MV-4-11 (cell line): ENCODE results near the gene EXOC1.
"Not testable (repeated sequence)": the region's sequence is repeated elsewhere in the genome, so short reads cannot be mapped to it uniquely, and the experiment has no call there.

Experiments used
- DNase-seq: peaks from one replicate; lab custom pipeline; 2025; lab: John Stamatoyannopoulos, UW

Gene EXOC1, protein sequence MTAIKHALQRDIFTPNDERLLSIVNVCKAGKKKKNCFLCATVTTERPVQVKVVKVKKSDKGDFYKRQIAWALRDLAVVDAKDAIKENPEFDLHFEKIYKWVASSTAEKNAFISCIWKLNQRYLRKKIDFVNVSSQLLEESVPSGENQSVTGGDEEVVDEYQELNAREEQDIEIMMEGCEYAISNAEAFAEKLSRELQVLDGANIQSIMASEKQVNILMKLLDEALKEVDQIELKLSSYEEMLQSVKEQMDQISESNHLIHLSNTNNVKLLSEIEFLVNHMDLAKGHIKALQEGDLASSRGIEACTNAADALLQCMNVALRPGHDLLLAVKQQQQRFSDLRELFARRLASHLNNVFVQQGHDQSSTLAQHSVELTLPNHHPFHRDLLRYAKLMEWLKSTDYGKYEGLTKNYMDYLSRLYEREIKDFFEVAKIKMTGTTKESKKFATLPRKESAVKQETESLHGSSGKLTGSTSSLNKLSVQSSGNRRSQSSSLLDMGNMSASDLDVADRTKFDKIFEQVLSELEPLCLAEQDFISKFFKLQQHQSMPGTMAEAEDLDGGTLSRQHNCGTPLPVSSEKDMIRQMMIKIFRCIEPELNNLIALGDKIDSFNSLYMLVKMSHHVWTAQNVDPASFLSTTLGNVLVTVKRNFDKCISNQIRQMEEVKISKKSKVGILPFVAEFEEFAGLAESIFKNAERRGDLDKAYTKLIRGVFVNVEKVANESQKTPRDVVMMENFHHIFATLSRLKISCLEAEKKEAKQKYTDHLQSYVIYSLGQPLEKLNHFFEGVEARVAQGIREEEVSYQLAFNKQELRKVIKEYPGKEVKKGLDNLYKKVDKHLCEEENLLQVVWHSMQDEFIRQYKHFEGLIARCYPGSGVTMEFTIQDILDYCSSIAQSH

DNA sequence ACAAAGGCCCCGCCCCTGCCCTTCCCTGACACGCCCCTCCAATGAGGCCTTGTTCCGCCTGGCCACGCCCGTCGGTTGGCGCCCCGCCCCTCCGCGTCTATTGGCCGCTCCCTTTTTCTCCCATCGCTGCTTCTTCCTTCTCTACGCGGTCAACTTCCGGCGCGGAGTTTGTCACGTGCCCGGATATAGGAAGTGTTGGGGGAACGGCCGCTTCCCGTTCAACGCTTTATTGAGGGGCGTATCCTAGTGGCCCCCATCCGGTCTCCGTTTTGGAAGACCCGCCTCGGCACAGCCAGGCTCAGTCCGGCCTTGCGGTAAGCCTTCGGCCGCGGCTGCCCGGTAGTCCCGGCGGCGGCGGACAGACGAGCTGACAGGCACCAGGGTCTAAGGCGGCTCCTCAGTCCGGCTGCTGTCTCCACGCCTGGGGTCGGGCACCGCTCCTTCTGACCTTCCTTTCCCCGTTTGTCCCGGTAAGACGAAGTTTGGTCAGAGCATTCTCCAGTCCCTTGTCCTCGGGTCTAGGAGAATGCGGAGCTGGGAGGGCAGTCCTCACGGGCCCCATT lies at the start of gene EXOC1:
EXOC1 (plus strand) TSS at position 165 of the 563 bp plus-strand sequence. CDS start 4,676 bp downstream, outside the sequence.
- peak; percentile 96 for DNase-seq

GRCh38 chr4:55807556-55807955 lies 45.9 kb upstream of the EXOC1 start:
- DNase-seq = no peak

- DNase-seq = no peak
Measured at GRCh38 chr4:55808186-55808585, 45.3 kb upstream of the EXOC1 start.

- DNase-seq = no peak
Measured at GRCh38 chr4:55808632-55809031, 44.8 kb upstream of the EXOC1 start.

DNA sequence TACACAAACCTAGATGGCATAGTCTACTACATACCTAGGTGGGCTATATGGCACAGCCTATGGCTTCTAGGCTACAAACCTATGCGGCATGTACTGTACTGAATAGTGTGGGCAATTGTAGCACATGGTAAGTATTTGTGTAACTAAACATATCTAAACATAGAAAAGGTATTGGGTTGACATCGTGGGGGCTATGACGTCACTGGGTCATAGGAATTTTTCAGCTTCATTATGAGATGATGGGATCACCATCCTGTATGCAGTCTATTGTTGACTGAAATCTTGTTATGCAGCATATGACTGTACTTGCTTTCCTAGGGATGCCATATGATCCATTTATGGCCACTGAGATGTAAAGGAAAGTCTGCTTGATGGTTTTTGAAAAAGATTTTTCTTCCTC lies 35.8 kb upstream of the EXOC1 start:
- DNase-seq = no peak

DNA sequence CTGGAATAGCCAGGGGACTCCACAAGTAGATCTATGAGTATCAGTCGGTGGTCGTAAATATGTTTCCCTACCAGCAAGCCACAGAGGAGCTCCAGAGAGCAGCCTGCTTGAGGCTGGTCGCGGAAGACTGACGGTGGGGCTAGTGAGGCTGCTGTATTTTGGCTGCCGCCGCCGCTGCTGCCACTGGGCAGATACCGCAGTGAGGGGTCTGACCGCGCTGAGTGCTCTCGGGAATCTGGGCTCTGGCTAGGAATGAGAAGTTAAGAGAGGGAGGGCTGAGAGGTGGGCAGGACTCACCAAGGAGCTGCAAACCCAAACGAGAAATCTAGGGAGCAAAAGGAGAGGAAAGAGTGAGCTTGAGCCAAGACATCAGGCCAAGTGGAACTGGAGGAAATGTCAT lies 33.8 kb upstream of the EXOC1 start, which contains the start of gene EXOC1L:
EXOC1L (plus strand) TSS at position 157 of the 400 bp plus-strand sequence; CDS start at position 394, 237 bp downstream.
- DNase-seq = no peak

- DNase-seq = no peak
Measured at GRCh38 chr4:55820279-55820678, 33.2 kb upstream of the EXOC1 start.

- no peak for DNase-seq
Measured at GRCh38 chr4:55822329-55822728, 31.1 kb upstream of the EXOC1 start.

DNA sequence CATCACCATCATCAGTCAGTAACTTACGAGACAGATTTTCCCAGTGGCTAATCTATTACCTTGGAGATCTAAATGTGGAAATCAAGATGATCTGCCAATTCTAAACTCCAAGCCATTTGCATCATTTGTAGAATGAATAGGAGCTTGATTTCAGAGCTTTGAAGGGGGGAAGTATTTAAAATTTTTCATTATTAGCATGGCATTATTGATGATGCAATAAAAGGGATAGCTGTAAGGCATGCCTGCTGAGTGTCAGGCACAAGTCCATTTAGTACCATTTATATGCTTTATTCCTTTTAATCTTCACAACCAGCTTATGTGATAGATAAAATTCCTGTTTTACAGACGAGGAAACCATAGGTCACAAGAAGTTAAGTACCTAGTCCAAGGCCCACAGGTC lies 28.6 kb upstream of the EXOC1 start:
- DNase-seq = no peak

GRCh38 chr4:55826986-55827385 lies 26.5 kb upstream of the EXOC1 start:
- DNase-seq = no peak

- no peak for DNase-seq
Measured at GRCh38 chr4:55827582-55827981, 25.9 kb upstream of the EXOC1 start.

DNA sequence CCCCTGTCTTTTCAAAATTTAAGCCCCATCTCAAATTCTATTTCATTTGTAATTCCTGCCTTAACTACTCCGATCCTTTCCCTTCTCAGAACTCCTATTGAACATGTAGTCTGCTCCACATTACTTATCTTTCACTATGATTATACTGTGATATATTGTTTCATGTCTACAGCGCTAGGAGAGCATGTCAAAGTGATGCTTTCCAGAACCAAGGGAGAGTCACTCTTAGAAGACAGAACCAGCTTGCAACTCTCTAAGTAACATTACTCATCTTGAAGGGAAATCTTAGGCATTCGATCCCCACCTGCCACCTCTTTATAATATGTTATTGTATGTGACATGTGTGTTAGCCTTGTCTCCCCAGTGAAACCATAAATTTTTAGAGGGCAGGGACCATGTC lies 23.4 kb upstream of the EXOC1 start:
- DNase-seq = no peak

GRCh38 chr4:55830716-55831115 lies 22.7 kb upstream of the EXOC1 start:
- DNase-seq = no peak

- no peak for DNase-seq
Measured at GRCh38 chr4:55834086-55834795, 19.2 kb upstream of the EXOC1 start.

DNA sequence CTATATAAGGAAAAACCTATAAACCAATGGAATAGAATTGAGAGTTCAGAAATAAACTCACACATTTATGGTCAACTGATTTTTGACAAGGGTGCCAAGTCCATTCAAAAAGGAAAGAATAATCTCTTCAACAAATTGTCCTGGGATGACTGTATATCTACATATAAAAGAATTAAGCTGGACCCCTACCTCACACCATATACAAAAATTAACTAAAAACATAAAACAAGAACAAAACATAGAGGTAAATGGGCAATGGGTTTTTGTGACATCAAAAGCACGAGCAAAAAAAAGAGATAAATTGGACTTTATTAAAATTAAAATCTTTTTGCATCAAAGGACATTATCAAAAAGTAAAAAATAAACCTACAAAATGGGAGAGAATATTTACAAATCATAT lies 15.5 kb upstream of the EXOC1 start:
- DNase-seq = no peak

- DNase-seq = no peak
Measured at GRCh38 chr4:55838356-55838755, 15.1 kb upstream of the EXOC1 start.

GRCh38 chr4:55838952-55839351 lies 14.5 kb upstream of the EXOC1 start:
- no peak for DNase-seq

GRCh38 chr4:55840956-55841355 lies 12.5 kb upstream of the EXOC1 start:
- DNase-seq = no peak

DNA sequence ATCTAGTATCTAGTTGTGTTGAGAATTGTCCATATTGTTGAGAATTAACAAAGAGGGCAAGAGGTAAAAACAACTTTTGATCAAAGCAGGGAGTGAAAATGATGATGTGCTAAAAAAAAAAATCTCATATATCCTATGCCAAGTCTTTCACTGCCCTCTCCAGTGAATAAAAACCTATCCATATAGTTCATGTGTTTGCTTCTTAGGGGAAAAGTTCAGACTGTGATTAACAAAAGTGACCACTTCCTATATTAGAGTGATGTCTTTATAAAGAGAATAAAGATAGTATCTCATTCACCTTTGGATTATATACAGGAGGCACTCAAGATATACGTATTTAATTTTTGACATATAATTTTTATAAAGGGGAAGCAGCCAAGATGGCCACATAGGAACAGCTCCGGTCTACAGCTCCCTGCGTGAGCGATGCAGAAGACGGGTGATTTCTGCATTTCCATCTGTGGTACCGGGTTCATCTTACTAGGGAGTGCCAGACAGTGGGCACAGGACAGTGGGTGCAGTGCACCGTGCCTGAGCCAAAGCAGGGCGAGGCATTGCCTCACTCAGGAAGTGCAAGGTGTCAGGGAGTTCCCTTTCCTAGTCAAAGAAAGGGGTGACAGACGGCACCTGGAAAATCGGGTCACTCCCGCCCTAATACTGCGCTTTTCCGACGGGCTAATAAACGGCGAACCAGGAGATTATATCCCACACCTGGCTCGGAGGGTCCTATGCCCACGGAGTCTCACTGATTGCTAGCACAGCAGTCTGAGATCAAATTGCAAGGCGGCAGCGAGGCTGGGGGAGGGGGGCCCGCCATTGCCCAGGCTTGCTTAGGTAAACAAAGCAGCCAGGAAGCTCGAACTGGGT lies 11.8 kb upstream of the EXOC1 start:
- DNase-seq = not testable (repeated sequence)

- DNase-seq = not testable (repeated sequence)
Measured at GRCh38 chr4:55842312-55842711, 11.1 kb upstream of the EXOC1 start.

DNA sequence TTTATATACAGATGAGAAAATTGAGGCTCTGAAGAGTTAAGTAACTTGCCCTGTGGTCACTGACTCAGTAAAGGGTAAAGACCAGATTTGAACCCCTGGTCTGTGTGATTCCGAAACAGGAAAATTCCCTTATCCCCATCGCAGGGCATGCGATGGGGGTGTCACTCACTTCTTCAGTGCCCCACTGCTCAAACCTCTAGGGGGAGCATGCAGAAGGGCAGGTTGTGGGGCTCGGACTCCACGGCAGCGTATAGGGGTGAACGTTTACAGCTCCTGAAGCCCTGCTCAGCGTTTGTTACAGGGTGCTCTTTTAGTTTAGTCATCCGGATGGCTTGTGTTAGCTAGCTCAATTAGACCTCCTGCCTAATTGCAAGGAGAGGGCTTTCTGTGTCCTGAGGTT lies 3.7 kb upstream of the EXOC1 start:
- no peak for DNase-seq
